ENCODE measurements around the gene CAPN14.

CAPN14 gene

DNA sequence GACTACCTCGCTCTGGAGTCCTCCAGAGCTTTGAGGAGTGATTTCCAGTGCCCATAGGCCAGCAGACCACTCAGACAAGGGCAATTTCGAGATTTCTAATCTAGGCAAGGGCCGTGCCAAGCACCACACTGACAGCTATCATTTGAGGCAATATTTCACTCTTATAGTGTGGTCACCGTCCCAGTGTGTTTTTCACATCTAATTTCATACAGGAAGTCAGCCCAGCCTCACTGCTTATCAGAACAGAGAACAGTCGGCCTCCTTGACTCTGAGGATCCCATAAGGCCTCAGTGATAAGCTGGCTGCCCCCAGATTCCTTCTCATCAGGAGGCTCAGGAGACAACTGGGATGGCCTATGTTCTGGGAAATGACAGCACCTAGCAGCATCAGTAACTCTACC, 581 bp downstream of the CAPN14 start:
- TF ChIP-seq TOX (CRISPR knock-in tag; IDR thresholded peaks at IDR 0.05; ENCODE audit: borderline replicate concordance) = no peak
- no peak for TF ChIP-seq ZC3H10 (CRISPR knock-in tag; IDR thresholded peaks at IDR 0.05)
- TF ChIP-seq, protein P1, sequence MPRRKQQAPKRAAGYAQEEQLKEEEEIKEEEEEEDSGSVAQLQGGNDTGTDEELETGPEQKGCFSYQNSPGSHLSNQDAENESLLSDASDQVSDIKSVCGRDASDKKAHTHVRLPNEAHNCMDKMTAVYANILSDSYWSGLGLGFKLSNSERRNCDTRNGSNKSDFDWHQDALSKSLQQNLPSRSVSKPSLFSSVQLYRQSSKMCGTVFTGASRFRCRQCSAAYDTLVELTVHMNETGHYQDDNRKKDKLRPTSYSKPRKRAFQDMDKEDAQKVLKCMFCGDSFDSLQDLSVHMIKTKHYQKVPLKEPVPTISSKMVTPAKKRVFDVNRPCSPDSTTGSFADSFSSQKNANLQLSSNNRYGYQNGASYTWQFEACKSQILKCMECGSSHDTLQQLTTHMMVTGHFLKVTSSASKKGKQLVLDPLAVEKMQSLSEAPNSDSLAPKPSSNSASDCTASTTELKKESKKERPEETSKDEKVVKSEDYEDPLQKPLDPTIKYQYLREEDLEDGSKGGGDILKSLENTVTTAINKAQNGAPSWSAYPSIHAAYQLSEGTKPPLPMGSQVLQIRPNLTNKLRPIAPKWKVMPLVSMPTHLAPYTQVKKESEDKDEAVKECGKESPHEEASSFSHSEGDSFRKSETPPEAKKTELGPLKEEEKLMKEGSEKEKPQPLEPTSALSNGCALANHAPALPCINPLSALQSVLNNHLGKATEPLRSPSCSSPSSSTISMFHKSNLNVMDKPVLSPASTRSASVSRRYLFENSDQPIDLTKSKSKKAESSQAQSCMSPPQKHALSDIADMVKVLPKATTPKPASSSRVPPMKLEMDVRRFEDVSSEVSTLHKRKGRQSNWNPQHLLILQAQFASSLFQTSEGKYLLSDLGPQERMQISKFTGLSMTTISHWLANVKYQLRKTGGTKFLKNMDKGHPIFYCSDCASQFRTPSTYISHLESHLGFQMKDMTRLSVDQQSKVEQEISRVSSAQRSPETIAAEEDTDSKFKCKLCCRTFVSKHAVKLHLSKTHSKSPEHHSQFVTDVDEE (CRISPR knock-in tag; IDR thresholded peaks at IDR 0.05) = no peak
- TF ChIP-seq, protein P2, sequence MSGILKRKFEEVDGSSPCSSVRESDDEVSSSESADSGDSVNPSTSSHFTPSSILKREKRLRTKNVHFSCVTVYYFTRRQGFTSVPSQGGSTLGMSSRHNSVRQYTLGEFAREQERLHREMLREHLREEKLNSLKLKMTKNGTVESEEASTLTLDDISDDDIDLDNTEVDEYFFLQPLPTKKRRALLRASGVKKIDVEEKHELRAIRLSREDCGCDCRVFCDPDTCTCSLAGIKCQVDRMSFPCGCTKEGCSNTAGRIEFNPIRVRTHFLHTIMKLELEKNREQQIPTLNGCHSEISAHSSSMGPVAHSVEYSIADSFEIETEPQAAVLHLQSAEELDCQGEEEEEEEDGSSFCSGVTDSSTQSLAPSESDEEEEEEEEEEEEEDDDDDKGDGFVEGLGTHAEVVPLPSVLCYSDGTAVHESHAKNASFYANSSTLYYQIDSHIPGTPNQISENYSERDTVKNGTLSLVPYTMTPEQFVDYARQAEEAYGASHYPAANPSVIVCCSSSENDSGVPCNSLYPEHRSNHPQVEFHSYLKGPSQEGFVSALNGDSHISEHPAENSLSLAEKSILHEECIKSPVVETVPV (CRISPR knock-in tag; IDR thresholded peaks at IDR 0.05) = no peak
- no peak for TF ChIP-seq ZFP30 (CRISPR knock-in tag; IDR thresholded peaks at IDR 0.05)
- ATAC-seq = no peak

DNA sequence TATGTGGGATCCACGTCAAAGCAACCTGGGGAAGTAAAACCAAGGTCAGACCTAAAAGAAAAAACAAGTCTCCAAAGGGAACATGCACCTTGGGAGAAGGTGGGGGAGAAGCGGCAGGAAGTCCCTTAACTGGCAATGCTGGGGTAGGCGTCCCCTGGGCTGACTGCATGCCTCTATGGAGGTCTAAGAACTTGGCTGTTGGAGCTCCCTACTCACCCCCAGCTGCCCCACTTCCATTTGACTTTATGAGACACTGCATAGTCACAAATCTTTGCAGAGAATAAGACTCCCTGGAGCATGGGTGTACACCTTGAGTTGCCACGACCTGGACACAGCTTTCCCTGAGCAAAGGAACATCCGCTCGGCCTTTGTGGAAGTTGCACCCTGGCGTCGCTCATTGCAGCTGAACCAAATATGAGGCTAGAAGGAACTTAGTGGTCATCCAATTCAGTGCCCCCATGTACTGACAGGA, 2.8 kb downstream of the CAPN14 start:
- no peak for ATAC-seq
- TF ChIP-seq OSR1 (CRISPR knock-in tag; IDR thresholded peaks at IDR 0.05) = no peak
- TF ChIP-seq ISL1 (CRISPR knock-in tag; IDR thresholded peaks at IDR 0.05) = no peak
- no peak for TF ChIP-seq ZNF565 (CRISPR knock-in tag; conservative IDR thresholded peaks at IDR 0.05; ENCODE audit: low read depth)
- no peak for TF ChIP-seq ZNF70 (CRISPR knock-in tag; IDR thresholded peaks at IDR 0.05)
- TF ChIP-seq, protein P3, sequence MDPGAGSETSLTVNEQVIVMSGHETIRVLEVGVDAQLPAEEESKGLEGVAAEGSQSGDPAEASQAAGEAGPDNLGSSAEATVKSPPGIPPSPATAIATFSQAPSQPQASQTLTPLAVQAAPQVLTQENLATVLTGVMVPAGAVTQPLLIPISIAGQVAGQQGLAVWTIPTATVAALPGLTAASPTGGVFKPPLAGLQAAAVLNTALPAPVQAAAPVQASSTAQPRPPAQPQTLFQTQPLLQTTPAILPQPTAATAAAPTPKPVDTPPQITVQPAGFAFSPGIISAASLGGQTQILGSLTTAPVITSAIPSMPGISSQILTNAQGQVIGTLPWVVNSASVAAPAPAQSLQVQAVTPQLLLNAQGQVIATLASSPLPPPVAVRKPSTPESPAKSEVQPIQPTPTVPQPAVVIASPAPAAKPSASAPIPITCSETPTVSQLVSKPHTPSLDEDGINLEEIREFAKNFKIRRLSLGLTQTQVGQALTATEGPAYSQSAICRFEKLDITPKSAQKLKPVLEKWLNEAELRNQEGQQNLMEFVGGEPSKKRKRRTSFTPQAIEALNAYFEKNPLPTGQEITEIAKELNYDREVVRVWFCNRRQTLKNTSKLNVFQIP (CRISPR knock-in tag; IDR thresholded peaks at IDR 0.05; ENCODE audit: borderline replicate concordance, low read depth) = no peak
- no peak for TF ChIP-seq GLIS3 (CRISPR knock-in tag; IDR thresholded peaks at IDR 0.05)
- TF ChIP-seq, protein P4, sequence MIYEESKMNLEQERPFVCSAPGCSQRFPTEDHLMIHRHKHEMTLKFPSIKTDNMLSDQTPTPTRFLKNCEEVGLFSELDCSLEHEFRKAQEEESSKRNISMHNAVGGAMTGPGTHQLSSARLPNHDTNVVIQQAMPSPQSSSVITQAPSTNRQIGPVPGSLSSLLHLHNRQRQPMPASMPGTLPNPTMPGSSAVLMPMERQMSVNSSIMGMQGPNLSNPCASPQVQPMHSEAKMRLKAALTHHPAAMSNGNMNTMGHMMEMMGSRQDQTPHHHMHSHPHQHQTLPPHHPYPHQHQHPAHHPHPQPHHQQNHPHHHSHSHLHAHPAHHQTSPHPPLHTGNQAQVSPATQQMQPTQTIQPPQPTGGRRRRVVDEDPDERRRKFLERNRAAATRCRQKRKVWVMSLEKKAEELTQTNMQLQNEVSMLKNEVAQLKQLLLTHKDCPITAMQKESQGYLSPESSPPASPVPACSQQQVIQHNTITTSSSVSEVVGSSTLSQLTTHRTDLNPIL (CRISPR knock-in tag; IDR thresholded peaks at IDR 0.05; ENCODE audit: low read depth) = no peak
- TF ChIP-seq, protein P1 (CRISPR knock-in tag; IDR thresholded peaks at IDR 0.05) = no peak
- no peak for TF ChIP-seq RARB (CRISPR knock-in tag; IDR thresholded peaks at IDR 0.05)

DNA sequence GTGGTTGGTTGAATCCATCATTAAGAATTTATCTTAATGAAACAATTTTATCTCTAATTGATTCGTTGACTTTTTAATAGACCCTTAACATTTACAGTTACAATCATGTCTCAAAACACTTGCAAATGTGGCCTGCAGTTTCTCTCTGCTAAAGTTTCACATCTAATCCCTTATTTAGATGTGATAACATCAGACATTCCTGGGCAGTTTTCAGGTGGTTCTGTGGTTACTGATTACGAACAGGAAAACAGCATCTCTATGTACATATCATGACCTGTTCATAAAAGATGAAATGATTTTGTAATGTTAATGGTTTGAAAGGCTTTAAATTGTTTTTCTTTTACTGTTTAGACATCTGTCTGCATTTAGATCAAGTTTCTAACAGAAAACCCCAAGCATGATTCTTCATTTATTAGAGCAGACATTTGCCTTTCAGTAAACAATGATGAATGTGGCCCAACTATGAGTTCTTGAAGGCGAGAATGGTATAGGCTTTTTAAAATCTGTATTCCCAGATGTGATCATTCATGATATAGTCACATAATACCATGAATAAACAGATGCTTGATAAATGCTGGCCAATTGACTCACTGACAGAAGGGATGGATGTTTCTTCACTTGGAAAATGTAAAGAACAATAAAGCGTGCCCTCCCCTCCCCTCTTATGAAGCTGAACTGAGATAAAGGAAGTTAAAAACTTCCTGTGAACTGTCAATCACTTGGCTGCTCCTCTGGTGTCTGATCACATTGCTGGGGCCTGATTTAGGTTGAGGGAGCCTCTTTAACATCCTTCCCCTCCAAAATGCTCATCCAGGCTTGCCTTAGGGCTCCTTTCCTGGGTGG, 3.5 kb downstream of the CAPN14 start:
- TF ChIP-seq, protein P5, sequence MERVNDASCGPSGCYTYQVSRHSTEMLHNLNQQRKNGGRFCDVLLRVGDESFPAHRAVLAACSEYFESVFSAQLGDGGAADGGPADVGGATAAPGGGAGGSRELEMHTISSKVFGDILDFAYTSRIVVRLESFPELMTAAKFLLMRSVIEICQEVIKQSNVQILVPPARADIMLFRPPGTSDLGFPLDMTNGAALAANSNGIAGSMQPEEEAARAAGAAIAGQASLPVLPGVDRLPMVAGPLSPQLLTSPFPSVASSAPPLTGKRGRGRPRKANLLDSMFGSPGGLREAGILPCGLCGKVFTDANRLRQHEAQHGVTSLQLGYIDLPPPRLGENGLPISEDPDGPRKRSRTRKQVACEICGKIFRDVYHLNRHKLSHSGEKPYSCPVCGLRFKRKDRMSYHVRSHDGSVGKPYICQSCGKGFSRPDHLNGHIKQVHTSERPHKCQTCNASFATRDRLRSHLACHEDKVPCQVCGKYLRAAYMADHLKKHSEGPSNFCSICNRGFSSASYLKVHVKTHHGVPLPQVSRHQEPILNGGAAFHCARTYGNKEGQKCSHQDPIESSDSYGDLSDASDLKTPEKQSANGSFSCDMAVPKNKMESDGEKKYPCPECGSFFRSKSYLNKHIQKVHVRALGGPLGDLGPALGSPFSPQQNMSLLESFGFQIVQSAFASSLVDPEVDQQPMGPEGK (CRISPR knock-in tag; IDR thresholded peaks at IDR 0.05; ENCODE audit: borderline replicate concordance) = no peak
- TF ChIP-seq ZNF8 (CRISPR knock-in tag; IDR thresholded peaks at IDR 0.05) (no peak), ISL1 (CRISPR knock-in tag; IDR thresholded peaks at IDR 0.05) (no peak), ZNF70 (CRISPR knock-in tag; IDR thresholded peaks at IDR 0.05) (no peak), OSR1 (CRISPR knock-in tag; IDR thresholded peaks at IDR 0.05) (no peak), ZFP3 (CRISPR knock-in tag; IDR thresholded peaks at IDR 0.05) (no peak), ZNF565 (CRISPR knock-in tag; conservative IDR thresholded peaks at IDR 0.05; ENCODE audit: low read depth) (no peak), ARNTL (CRISPR knock-in tag; IDR thresholded peaks at IDR 0.05; ENCODE audit: borderline replicate concordance, low read depth) (no peak), ZC3H10 (CRISPR knock-in tag; IDR thresholded peaks at IDR 0.05) (no peak), GLIS3 (CRISPR knock-in tag; IDR thresholded peaks at IDR 0.05) (no peak), ESRRG (CRISPR knock-in tag; IDR thresholded peaks at IDR 0.05) (no peak), RARB (CRISPR knock-in tag; IDR thresholded peaks at IDR 0.05) (no peak), SNAI2 (CRISPR knock-in tag; IDR thresholded peaks at IDR 0.05) (no peak), BACH2 (CRISPR knock-in tag; IDR thresholded peaks at IDR 0.05; ENCODE audit: borderline replicate concordance) (no peak)
- TF ChIP-seq, protein P2 (CRISPR knock-in tag; IDR thresholded peaks at IDR 0.05) = no peak
- no peak for ATAC-seq
